Measurements from ENCODE around the gene TPP2. TPM values are rescaled to one million over a fixed set of nuclear protein-coding genes. Genes with fewer than 3 reads are reported as not detected.

TPP2 gene
- total RNA-seq, 2 donors from 2014 or later, result 64.2 to 80.6 TPM

DNA sequence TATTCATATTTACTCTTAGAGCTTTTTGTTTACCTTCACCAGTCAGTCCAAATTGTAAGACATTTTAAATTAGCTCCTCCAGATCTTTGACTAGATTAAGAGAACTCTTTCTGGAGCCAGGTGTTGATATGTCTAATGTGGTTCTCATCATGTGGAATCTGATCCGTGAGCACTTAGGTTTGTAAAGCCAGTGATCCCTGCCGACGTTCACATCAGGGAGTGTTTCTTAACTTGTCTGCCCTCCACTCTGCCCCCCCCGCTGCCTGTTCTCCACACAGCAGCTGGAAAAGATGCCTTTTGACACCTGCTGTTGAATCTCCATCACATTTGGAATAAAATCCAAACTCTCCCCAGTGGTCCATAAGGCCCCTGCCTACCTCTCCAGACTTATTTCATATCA, 80.3 kb downstream of the TPP2 start:
- H3K27ac Mint-ChIP-seq, result no peak overlapping the region
- H3K27ac ChIP-seq (ENCODE audit: low read depth, low read length), result no peak overlapping the region
- H3K27me3 ChIP-seq (ENCODE audit: control insufficient read depth, insufficient read depth, low read length, poor library complexity, severe bottlenecking), result no peaks in the 10 kb centered on the region
- H3K9ac ChIP-seq (ENCODE audit: extremely low read depth, low read length, poor library complexity, severe bottlenecking), result no peak overlapping the region
- no peak overlapping the region for H3K4me3 Mint-ChIP-seq
- H3K36me3 ChIP-seq (ENCODE audit: control insufficient read depth, insufficient read depth, low read length), result peaks cover 81% of the 10 kb centered on the region
- peaks cover 14% of the 10 kb centered on the region for H3K9me3 Mint-ChIP-seq
- peaks cover 10% of the 10 kb centered on the region for H3K9me3 ChIP-seq (ENCODE audit: control insufficient read depth, low read length)
- no peak for DNase-seq
- no peak overlapping the region for H3K4me3 ChIP-seq (ENCODE audit: low read length)
- 94 to 100% methylated on average over 4 of the region's 4 CpGs for WGBS, 2 experiments (ENCODE audit: insufficient coverage in 1 of 2, insufficient read length in 1 of 2)
- peaks cover 62% of the 10 kb centered on the region for H3K36me3 Mint-ChIP-seq (ENCODE audit: low read depth)
- H3K4me1 ChIP-seq (ENCODE audit: control insufficient read depth, insufficient read depth, low read length), result peaks cover 10% of the 10 kb centered on the region
- TF ChIP-seq, protein P1, sequence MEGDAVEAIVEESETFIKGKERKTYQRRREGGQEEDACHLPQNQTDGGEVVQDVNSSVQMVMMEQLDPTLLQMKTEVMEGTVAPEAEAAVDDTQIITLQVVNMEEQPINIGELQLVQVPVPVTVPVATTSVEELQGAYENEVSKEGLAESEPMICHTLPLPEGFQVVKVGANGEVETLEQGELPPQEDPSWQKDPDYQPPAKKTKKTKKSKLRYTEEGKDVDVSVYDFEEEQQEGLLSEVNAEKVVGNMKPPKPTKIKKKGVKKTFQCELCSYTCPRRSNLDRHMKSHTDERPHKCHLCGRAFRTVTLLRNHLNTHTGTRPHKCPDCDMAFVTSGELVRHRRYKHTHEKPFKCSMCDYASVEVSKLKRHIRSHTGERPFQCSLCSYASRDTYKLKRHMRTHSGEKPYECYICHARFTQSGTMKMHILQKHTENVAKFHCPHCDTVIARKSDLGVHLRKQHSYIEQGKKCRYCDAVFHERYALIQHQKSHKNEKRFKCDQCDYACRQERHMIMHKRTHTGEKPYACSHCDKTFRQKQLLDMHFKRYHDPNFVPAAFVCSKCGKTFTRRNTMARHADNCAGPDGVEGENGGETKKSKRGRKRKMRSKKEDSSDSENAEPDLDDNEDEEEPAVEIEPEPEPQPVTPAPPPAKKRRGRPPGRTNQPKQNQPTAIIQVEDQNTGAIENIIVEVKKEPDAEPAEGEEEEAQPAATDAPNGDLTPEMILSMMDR (conservative IDR thresholded peaks at IDR 0.05), result no peak
- H3K27me3 Mint-ChIP-seq (ENCODE audit: insufficient read depth), result no peaks in the 10 kb centered on the region
- H3K4me1 Mint-ChIP-seq, result peaks cover 4% of the 10 kb centered on the region

GRCh38 chr13:102678339-102679107, 81.7 kb downstream of the TPP2 start:
- H3K27me3 Mint-ChIP-seq (ENCODE audit: insufficient read depth), result no peaks in the 10 kb centered on the region
- Histone ChIP-seq H3K4me3 (ENCODE audit: low read length) (no peak overlapping the region), H3K9ac (ENCODE audit: extremely low read depth, low read length, poor library complexity, severe bottlenecking) (no peak overlapping the region), H3K4me1 (ENCODE audit: control insufficient read depth, insufficient read depth, low read length) (peaks cover 3% of the 10 kb centered on the region), H3K27me3 (ENCODE audit: control insufficient read depth, insufficient read depth, low read length, poor library complexity, severe bottlenecking) (no peaks in the 10 kb centered on the region), H3K27ac (ENCODE audit: low read depth, low read length) (no peak overlapping the region), H3K9me3 (ENCODE audit: control insufficient read depth, low read length) (peaks cover 2% of the 10 kb centered on the region), H3K36me3 (ENCODE audit: control insufficient read depth, insufficient read depth, low read length) (peaks cover 72% of the 10 kb centered on the region)
- peaks cover 48% of the 10 kb centered on the region for H3K36me3 Mint-ChIP-seq (ENCODE audit: low read depth)
- H3K9me3 Mint-ChIP-seq, result peaks cover under 1% of the 10 kb centered on the region
- 95 to 100% methylated on average over 2 to 4 of the region's 5 CpGs for WGBS, 2 experiments (ENCODE audit: insufficient coverage in 1 of 2, insufficient read length in 1 of 2)
- no peak for DNase-seq
- TF ChIP-seq, protein P1 (conservative IDR thresholded peaks at IDR 0.05), result no peak
- no peak overlapping the region for H3K27ac Mint-ChIP-seq
- H3K4me1 Mint-ChIP-seq, result peaks cover 3% of the 10 kb centered on the region
- H3K4me3 Mint-ChIP-seq, result no peak overlapping the region

DNA sequence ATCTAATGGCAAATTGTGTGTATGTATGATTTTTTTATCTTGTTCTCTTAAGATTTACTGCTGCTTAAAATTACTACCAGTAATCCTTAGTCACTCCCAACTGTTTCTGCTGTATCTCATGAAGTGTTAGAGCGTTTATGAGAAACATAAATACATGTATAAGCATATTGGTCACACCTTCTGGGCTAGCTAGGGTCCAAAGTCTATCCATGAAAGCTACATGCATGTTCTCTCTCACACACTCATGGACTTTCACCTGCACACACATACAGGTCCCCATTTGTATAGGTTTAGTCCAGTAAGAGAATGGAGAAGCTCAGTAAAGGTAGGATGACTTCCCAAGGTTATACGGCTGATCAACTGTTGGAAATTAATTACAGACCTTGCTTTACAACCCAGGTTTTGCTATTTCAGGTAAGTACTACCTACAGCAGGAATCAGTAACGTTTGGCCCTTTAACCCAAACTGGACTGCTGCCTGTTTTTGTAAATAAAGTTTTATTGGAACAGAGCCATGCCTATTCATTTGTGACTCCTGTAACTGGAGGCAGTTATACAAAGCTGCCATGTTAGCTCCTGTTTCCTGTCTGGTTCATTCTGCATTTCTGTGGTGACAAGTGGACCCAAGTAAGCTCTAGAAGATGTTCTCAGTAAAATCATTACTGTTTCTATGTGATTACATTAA, 82.8 kb downstream of the TPP2 start:
- no peak overlapping the region for H3K4me3 ChIP-seq (ENCODE audit: low read length)
- no peaks in the 10 kb centered on the region for H3K27me3 ChIP-seq (ENCODE audit: control insufficient read depth, insufficient read depth, low read length, poor library complexity, severe bottlenecking)
- peaks cover 38% of the 10 kb centered on the region for H3K36me3 Mint-ChIP-seq (ENCODE audit: low read depth)
- 89 to 90% methylated on average over 2 of the region's 3 CpGs for WGBS, 2 experiments (ENCODE audit: insufficient coverage in 1 of 2, insufficient read length in 1 of 2)
- no peak overlapping the region for H3K27ac ChIP-seq (ENCODE audit: low read depth, low read length)
- H3K4me3 Mint-ChIP-seq, result no peak overlapping the region
- H3K9me3 ChIP-seq (ENCODE audit: control insufficient read depth, low read length), result no peaks in the 10 kb centered on the region
- peaks cover 61% of the 10 kb centered on the region for H3K36me3 ChIP-seq (ENCODE audit: control insufficient read depth, insufficient read depth, low read length)
- H3K27ac Mint-ChIP-seq, result no peak overlapping the region
- peaks cover 3% of the 10 kb centered on the region for H3K4me1 ChIP-seq (ENCODE audit: control insufficient read depth, insufficient read depth, low read length)
- H3K9ac ChIP-seq (ENCODE audit: extremely low read depth, low read length, poor library complexity, severe bottlenecking), result no peak overlapping the region
- no peak for DNase-seq
- H3K4me1 Mint-ChIP-seq, result peaks cover 3% of the 10 kb centered on the region
- H3K9me3 Mint-ChIP-seq, result no peaks in the 10 kb centered on the region
- TF ChIP-seq, protein P1 (conservative IDR thresholded peaks at IDR 0.05), result no peak
- H3K27me3 Mint-ChIP-seq (ENCODE audit: insufficient read depth), result no peaks in the 10 kb centered on the region

Data from endodermal cell (in vitro differentiated cells).